Mesenchymal stem cell (in vitro differentiated cells and primary cell): ENCODE results near the gene NCOR2.

Source experiments
- DNase-seq: peaks from one replicate; pipeline ENCODE4 v3.0.0-alpha.2; 2013
- H2AFZ ChIP-seq: one replicate; pipeline ENCODE4 v1.6.1; 2013; ENCODE audit warnings: low read depth, mild to moderate bottlenecking, control low read depth, inconsistent platforms, low read length, moderate library complexity
- H2AK5ac ChIP-seq: 2 replicates; pipeline ENCODE4 v1.6.1; 2013; ENCODE audit warnings: low read length, moderate library complexity, mild to moderate bottlenecking, inconsistent platforms; ENCODE audit not compliant: severe bottlenecking
- H2BK120ac ChIP-seq: one replicate; pipeline ENCODE4 v1.6.1; 2013; ENCODE audit warnings: low read depth, mild to moderate bottlenecking, inconsistent platforms, low read length, moderate library complexity
- H2BK12ac ChIP-seq, 2 experiments: one replicate each; pipeline ENCODE4 v1.6.1; 2013; ENCODE audit warnings: inconsistent platforms in 2 of 2, low read length in 2 of 2, mild to moderate bottlenecking in 2 of 2, moderate library complexity in 2 of 2, control low read depth in 1 of 2
- H2BK15ac ChIP-seq: one replicate; pipeline ENCODE4 v1.6.1; 2013; ENCODE audit warnings: mild to moderate bottlenecking, low read depth, inconsistent platforms; ENCODE audit not compliant: poor library complexity, severe bottlenecking
- H2BK5ac ChIP-seq: 2 replicates; pipeline ENCODE4 v1.6.1; 2013; ENCODE audit warnings: low read depth, mild to moderate bottlenecking, low read length, control low read depth, inconsistent platforms; ENCODE audit not compliant: poor library complexity, severe bottlenecking
- H3K14ac ChIP-seq, 2 experiments: one replicate each; pipeline ENCODE4 v1.6.1; 2013; ENCODE audit warnings: inconsistent platforms in 2 of 2, low read length in 2 of 2, control low read depth in 1 of 2, mild to moderate bottlenecking in 1 of 2, moderate library complexity in 1 of 2
- H3K18ac ChIP-seq, 2 experiments: one replicate each; pipeline ENCODE4 v1.6.1; 2013; ENCODE audit warnings: inconsistent platforms in 2 of 2, low read length in 2 of 2, control low read depth in 1 of 2, low read depth in 1 of 2, mild to moderate bottlenecking in 1 of 2
- H3K23ac ChIP-seq, 2 experiments: one replicate each; pipeline ENCODE4 v1.6.1; 2013; ENCODE audit warnings: inconsistent platforms in 2 of 2, low read length in 2 of 2, mild to moderate bottlenecking in 2 of 2, moderate library complexity in 2 of 2, control low read depth in 1 of 2
- H3K27ac ChIP-seq: 2 replicates; pipeline ENCODE4 v1.5.1; 2013; ENCODE audit warnings: mild to moderate bottlenecking, moderate library complexity, low read length, control low read depth, inconsistent platforms; ENCODE audit not compliant: poor library complexity, severe bottlenecking
- H3K27me3 ChIP-seq, 2 experiments: 2 replicates each; pipeline versions ENCODE4 v1.6.1 to v1.7.0; 2013; ENCODE audit warnings: low read length in 2 of 2, mild to moderate bottlenecking in 2 of 2, moderate library complexity in 2 of 2, control low read depth in 1 of 2, inconsistent platforms in 1 of 2; ENCODE audit not compliant: control insufficient read depth in 1 of 2, insufficient read depth in 1 of 2
- H3K36me3 ChIP-seq, 2 experiments: 2 replicates each; pipeline versions ENCODE4 v1.6.1 to v1.7.0; 2013; ENCODE audit warnings: low read length in 2 of 2, control low read depth in 1 of 2, inconsistent platforms in 1 of 2, low read depth in 1 of 2, mild to moderate bottlenecking in 1 of 2; ENCODE audit not compliant: insufficient read depth in 2 of 2, control insufficient read depth in 1 of 2
- H3K4ac ChIP-seq, 2 experiments: one replicate each; pipeline ENCODE4 v1.6.1; 2013; ENCODE audit warnings: inconsistent platforms in 2 of 2, low read length in 2 of 2, mild to moderate bottlenecking in 2 of 2, moderate library complexity in 2 of 2, control low read depth in 1 of 2, low read depth in 1 of 2
- H3K4me1 ChIP-seq: 2 replicates; pipeline ENCODE4 v1.6.1; 2013; ENCODE audit warnings: low read depth, low read length, control low read depth; ENCODE audit not compliant: control insufficient read depth, insufficient read depth
- H3K4me2 ChIP-seq: 2 replicates; pipeline ENCODE4 v1.6.1; 2013; ENCODE audit warnings: low read length, mild to moderate bottlenecking, inconsistent platforms; ENCODE audit not compliant: poor library complexity, severe bottlenecking
- H3K4me3 ChIP-seq, 2 experiments: 2 replicates each; pipeline versions ENCODE4 v1.5.1 to v1.7.0; 2013; ENCODE audit warnings: low read length in 2 of 2, mild to moderate bottlenecking in 2 of 2, control low read depth in 1 of 2, low read depth in 1 of 2; ENCODE audit not compliant: insufficient read depth in 1 of 2
- H3K79me1 ChIP-seq: replicated peaks from 2 replicates; pipeline ENCODE4 v1.6.1; 2013; ENCODE audit warnings: mild to moderate bottlenecking, control low read depth, low read length, inconsistent platforms; ENCODE audit not compliant: poor library complexity, severe bottlenecking
- H3K9ac ChIP-seq: 2 replicates; pipeline ENCODE4 v1.7.0; 2013; ENCODE audit warnings: mild to moderate bottlenecking, low read length, moderate library complexity
- H3K9me3 ChIP-seq: 2 replicates; pipeline ENCODE4 v1.7.0; 2013; ENCODE audit warnings: mild to moderate bottlenecking, low read length; ENCODE audit not compliant: control insufficient read depth
- H4K8ac ChIP-seq: one replicate; pipeline ENCODE4 v1.6.1; 2013; ENCODE audit warnings: inconsistent platforms, mild to moderate bottlenecking, low read length, moderate library complexity
- H4K91ac ChIP-seq: one replicate; pipeline ENCODE4 v1.6.1; 2013; ENCODE audit warnings: mild to moderate bottlenecking, low read length, inconsistent platforms
- WGBS: methylation state at CpG from one replicate; pipeline ENCODE4 v1.1.7; 2013; ENCODE audit warnings: mixed read lengths; 5-methylcytosine and 5-hydroxymethylcytosine counted together

The NCOR2 gene

DNA sequence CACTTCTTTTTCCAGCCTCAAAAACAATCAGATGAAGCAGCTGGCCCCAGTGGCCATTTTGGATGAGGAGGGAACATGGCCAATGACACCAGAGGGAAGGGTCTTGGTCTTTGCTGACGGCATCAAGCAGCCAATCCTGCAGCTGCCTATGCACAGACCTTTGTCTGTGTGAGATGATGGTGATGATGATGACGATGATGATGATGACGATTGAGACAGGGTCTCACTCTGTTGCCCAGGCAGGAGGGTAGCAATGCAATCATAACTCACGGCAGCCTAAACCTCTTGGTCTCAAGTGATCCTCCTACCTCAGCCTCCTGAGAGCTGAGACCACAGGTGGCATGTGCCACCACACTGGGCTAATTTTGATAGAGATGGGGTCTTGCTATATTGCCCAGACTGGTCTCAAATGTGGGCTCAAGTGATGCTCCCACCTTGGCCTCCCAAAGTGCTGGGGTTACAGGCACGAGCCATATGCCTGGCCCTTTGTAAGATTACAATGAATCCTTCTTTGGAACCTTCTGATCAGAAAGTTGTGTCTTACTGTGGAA, 26.5 kb upstream of the NCOR2 start:
- no peak for DNase-seq

DNA sequence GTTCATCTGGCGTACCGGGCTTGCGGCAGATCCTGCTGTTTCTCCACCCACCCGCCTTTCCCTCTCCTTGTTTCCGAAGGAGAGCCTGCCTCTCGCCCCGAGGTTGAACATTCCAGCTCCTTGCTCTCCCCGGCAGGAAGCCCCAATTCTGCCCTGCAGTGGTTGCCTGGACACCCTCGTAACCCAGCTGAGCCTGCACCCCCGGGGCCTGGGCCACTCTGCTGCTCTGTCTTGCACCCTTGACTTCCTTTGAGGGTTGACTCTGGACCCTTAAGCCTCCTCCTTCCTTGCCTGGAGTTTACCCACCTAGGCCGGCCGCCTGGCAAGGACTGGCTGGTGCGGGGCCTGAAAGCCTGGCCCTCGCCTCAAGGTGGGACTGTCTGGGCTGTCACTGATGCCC, 25.8 kb upstream of the NCOR2 start:
- Histone ChIP-seq H3K4me3 (no peak overlapping the region), H3K27ac (no peak overlapping the region), H2BK5ac (no peak overlapping the region), H2BK120ac (no peak overlapping the region), H3K9me3 (peaks cover 6% of the 10 kb centered on the region), H2BK15ac (no peak overlapping the region), H2BK12ac (no peak overlapping the region), H2AK5ac (no peak overlapping the region), H4K8ac (no peak overlapping the region), H2AFZ (no peak overlapping the region), H3K9ac (no peak overlapping the region), H3K23ac (no peak overlapping the region), H3K4ac (no peak overlapping the region), H3K14ac (no peak overlapping the region), H3K18ac (no peak overlapping the region), H3K79me1 (no peaks in the 10 kb centered on the region), H3K4me1 (peaks cover 10% of the 10 kb centered on the region), H3K4me2 (no peak overlapping the region), H3K36me3 (no peaks in the 10 kb centered on the region), H4K91ac (no peak overlapping the region), H3K27me3 (peaks cover 3 to 10% of the 10 kb centered on the region in 2 experiments)
- no peak for DNase-seq
- WGBS = 94% methylated on average over 14 of the region's 14 CpGs

More for the DNA sequence above, 26.5 kb upstream of the NCOR2 start:
- H3K4ac ChIP-seq = no peak overlapping the region
- H4K8ac ChIP-seq = no peak overlapping the region
- H3K27me3 ChIP-seq = peaks cover 3 to 10% of the 10 kb centered on the region in 2 experiments
- no peak overlapping the region for H3K14ac ChIP-seq
- no peak overlapping the region for H3K4me2 ChIP-seq
- H3K9ac ChIP-seq = no peak overlapping the region
- no peak overlapping the region for H3K27ac ChIP-seq
- H2AFZ ChIP-seq = no peak overlapping the region
- no peaks in the 10 kb centered on the region for H3K79me1 ChIP-seq
- no peak overlapping the region for H2BK15ac ChIP-seq
- no peak overlapping the region for H2AK5ac ChIP-seq
- H4K91ac ChIP-seq = no peak overlapping the region
- peaks cover 9% of the 10 kb centered on the region for H3K4me1 ChIP-seq
- no peak overlapping the region for H3K23ac ChIP-seq
- H3K4me3 ChIP-seq = no peak overlapping the region
- no peak overlapping the region for H2BK12ac ChIP-seq
- no peaks in the 10 kb centered on the region for H3K36me3 ChIP-seq
- H3K9me3 ChIP-seq = peaks cover 6% of the 10 kb centered on the region
- H3K18ac ChIP-seq = no peak overlapping the region
- no peak overlapping the region for H2BK120ac ChIP-seq
- H2BK5ac ChIP-seq = no peak overlapping the region
- 96% methylated on average over 5 of the region's 5 CpGs for WGBS

DNA sequence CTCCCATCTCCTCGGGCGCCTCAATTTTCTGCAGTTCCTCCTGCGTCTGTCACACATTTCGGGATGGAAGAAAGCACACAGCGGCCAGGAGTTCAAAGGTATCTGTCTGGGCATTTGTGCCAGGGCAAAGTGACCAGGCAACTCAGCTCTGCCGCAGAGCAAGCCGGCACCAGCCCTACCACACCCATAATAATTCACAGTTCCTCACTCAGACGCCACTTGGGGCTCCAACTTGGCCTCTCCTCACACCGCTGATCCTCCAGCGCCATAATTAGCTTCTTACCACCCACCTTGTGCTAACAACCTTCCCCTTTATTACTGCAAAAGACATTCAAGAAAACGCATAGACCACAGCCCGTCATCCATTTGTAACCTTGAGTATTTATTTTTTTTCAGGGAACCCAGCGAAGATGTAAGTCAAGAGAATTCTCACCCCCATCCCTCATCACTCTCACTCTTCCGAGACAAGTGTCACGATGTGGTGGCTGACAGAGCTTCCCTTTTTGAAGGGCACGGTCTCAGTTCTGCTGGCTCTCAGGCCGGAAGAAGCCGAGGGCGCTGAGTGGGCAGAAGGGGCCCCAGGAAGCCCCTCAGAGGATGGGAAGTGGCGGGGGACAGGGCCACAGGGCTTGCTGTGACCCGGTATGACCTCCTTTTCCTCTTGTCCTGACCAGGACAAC, 25.2 kb upstream of the NCOR2 start:
- no peak overlapping the region for H2BK120ac ChIP-seq
- H2AK5ac ChIP-seq = no peak overlapping the region
- no peak overlapping the region for H3K4me3 ChIP-seq
- peak overlapping the region; percentile 60 for H2BK15ac ChIP-seq
- peaks cover 3 to 10% of the 10 kb centered on the region in 2 experiments for H3K27me3 ChIP-seq
- H2AFZ ChIP-seq = no peak overlapping the region
- H3K9ac ChIP-seq = no peak overlapping the region
- H3K4me1 ChIP-seq = peaks cover 10% of the 10 kb centered on the region
- H2BK12ac ChIP-seq = peak overlapping the region in 1 of 2 experiments; percentile 6
- WGBS = 78% methylated on average over 21 of the region's 21 CpGs
- H3K14ac ChIP-seq = no peak overlapping the region
- no peak overlapping the region for H3K4me2 ChIP-seq
- H3K18ac ChIP-seq = peak overlapping the region in 1 of 2 experiments; percentile 13
- no peak overlapping the region for H4K91ac ChIP-seq
- no peak overlapping the region for H4K8ac ChIP-seq
- H3K27ac ChIP-seq = no peak overlapping the region
- no peak overlapping the region for H3K4ac ChIP-seq
- H3K36me3 ChIP-seq = no peaks in the 10 kb centered on the region
- H3K23ac ChIP-seq = no peak overlapping the region
- H3K9me3 ChIP-seq = peaks cover 6% of the 10 kb centered on the region
- H2BK5ac ChIP-seq = no peak overlapping the region
- no peak for DNase-seq
- no peaks in the 10 kb centered on the region for H3K79me1 ChIP-seq

DNA sequence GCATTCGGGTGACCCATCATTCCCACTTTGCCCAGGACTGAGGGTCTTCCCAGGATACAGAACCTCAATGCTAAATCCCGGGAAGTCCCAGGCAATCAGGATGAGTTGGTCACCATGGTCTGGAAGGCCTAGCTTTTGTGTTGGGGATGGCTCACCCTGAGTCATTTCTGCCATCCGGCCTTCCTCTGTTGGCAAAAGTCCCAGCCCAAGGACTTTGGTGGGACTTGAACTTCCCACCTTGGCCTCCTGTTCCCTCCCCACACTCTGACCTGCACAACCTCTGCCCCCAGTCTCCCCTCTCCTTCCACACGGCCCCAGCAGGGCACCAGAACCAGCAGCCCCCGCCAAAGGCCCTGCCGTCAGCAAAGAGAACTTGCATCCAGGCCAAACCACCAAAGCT, 24.6 kb upstream of the NCOR2 start:
- H3K36me3 ChIP-seq = no peaks in the 10 kb centered on the region
- peak overlapping the region; percentile 66 for H2BK15ac ChIP-seq
- H3K9me3 ChIP-seq = peaks cover 6% of the 10 kb centered on the region
- H3K79me1 ChIP-seq = no peaks in the 10 kb centered on the region
- no peak overlapping the region for H3K23ac ChIP-seq
- H3K14ac ChIP-seq = no peak overlapping the region
- H2BK5ac ChIP-seq = no peak overlapping the region
- peaks cover under 1 to 10% of the 10 kb centered on the region in 2 experiments for H3K27me3 ChIP-seq
- H3K4me3 ChIP-seq = no peak overlapping the region
- H3K27ac ChIP-seq = no peak overlapping the region
- H3K4ac ChIP-seq = peak overlapping the region in 1 of 2 experiments; percentile 20
- H2BK12ac ChIP-seq = peak overlapping the region; percentile 6 to 85
- H2BK120ac ChIP-seq = no peak overlapping the region
- no peak overlapping the region for H3K4me2 ChIP-seq
- 71% methylated on average over 6 of the region's 6 CpGs for WGBS
- H4K8ac ChIP-seq = no peak overlapping the region
- H4K91ac ChIP-seq = no peak overlapping the region
- H3K4me1 ChIP-seq = peaks cover 12% of the 10 kb centered on the region
- no peak overlapping the region for H3K18ac ChIP-seq
- peak; percentile 68 for DNase-seq
- H2AK5ac ChIP-seq = no peak overlapping the region
- H3K9ac ChIP-seq = peak overlapping the region; percentile 21
- no peak overlapping the region for H2AFZ ChIP-seq
